ENCODE data around the gene DIRAS1.
"Not testable (repeated sequence)": the region's sequence is repeated elsewhere in the genome, so short reads cannot be mapped to it uniquely, and the experiment has no call there.

DIRAS1 gene

DNA sequence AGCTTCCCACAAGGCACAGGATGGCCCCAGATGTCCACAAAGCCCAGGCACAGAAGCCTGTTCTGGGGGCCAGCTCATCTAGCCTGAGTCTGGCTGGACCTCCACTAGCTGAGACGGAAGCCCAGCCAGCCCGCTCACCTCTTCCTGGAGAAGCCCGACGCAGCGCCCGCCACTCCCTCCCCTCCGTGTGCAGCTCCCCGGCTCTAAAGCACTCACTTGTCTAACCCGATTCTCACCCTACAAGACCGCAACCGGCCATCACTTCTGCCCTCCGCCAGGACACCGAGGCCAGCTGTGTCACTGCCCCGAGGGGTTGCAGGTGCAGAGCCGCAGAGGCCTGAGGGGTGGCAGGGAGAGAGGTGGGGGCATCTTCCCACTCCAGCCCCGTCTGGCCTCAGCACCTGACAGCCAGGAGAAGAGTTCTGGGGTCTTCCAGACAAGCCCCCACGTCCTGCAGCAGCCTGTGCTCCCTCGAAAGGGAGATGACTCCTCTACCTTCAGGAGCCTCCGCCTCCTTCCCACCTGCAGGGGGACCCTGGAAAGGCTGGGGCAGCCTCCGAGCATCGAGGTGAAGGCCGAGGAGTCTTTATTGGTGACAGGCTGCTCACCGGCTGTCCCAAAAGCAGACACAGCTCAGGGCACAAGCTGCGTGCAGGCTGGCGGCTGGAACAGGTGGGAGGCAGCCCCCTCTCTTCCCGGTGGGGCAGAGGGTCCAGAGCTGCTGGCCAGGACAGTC lies 5.9 kb upstream of the DIRAS1 start:
- DNase-seq (ENCODE audit: low spot score) = no peak

DNA sequence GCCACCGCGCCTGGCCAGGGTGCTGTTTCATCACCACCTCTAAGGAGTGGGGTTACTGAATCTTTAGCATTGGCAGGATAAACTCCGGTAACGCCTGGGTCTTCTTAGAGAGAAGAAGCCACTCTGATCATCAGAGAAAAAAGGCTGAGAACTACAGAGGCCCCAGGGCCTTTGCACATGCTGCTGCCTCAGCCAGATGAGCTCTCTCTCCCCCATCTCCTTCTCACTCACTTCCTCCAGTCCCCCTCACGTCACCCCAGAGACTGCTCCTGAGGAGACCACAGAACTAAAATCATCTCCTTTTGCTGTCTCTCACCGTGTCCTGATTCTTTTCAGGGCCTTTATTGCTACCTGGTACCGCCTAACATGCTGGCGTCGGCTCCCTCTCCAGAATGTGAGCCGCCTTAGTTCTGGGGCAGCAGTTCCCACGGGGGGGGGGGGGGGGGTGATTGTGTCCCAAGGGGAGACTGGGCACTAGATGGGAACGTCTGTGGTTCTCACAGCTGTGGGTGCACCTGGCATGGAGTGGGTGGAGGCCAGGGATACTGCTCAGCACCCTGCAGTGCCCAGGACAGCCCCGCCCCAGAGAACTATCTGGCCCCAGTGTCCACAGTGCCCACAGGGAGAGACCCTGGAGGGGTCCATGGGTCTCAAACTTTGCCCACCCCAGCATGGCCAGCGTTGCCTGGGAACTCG lies 5.1 kb upstream of the DIRAS1 start:
- no peak for DNase-seq (ENCODE audit: low spot score)

DNA sequence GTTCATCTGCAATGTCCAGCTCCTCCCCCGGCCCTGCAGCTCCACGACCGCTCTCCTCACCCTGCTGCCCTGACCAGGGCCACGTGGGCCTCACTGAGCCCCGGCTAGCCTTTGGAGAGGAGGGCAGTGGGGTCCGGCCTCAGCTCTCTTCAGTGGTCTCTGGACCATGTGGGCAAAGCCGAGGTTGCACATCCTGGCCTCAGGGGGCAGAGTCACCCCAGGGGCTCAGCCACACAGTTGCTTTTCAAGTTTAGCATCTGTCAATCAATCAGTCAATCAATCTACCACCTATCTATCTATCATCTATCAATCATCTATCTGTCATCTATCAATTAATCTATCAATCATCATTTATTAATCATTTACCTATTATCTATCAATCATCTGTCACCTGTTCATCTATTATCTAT lies 3.0 kb upstream of the DIRAS1 start:
- DNase-seq (ENCODE audit: low spot score) = no peak

DNA sequence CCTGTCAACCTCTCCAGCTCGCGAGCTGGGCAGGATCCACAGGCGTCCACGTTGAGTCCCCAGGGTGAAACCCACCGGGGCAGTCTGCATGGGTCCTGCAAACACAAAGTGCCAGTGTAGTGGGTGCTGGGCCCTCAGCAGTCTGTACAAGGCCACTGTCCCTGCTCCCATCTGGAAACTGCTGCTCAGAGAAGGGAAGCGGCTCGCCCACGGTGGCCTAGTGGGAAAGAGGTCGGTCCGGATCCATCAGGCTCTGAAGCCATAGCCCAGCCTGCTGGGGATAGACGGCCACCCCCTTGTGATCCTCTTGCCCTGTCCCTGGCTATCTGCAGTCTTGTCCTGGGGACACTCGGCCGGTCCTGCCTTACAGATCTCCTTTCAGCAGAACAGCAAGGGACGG lies 2.6 kb upstream of the DIRAS1 start:
- DNase-seq (ENCODE audit: low spot score) = no peak

DNA sequence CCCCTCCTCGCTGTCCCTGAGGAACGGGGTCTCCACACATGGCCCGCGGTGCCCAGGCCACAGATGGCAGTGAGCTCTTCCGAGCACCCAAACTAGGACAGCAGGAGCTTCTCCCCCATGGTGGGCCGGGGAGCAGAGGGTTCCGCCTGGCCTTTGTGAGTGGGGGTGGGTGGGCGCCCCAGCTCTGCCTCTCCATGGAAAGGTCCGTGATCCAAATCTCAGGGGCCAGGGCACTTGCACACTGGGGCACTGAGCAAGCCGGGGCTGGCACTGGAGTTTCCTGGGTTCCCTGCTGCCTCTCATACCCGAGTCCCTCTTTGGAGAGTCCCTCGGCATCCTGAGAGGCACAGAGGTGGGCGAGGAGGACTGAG lies 2.2 kb upstream of the DIRAS1 start:
- no peak for DNase-seq (ENCODE audit: low spot score)

DNA sequence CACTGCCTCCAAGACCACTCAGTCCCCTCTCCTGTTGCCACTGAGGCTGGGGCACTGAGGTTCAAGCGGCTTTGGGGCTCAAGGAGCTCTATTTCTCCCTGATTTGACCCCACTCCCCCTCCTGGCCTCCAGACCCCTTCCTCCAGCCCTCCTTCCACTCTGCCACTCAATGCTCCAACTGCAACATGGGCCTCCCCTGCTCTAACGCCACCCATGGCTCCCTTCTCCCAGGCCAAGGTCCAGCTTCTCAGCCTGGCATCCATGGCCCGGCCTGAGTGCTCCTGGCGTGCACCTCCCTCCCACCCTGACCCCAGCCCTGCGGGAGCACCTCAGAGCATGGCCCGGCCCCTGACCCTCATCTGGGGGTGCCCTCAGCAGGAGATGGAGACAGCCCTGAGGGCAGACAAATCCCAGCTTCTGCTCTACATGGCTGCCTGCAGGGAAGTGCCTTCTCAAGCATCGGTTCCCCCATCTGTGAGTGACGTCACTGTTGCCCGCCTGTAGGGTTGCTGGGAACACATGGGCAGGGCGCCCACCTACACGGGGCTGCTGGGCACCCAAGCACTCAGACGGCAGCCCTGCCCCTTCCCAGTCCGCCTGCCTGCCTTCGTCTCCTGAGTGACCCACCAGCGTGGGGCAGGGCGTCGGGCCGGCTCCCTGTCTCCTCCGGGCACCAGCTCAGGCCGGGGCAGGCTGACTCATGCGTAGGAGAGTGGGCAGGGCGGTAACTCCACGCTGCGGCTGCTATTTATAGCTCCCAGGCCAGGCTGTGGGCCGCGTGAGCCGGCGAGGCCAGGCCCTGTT lies 1.6 kb upstream of the DIRAS1 start:
- peak; percentile 68 for DNase-seq (ENCODE audit: low spot score)

DNA sequence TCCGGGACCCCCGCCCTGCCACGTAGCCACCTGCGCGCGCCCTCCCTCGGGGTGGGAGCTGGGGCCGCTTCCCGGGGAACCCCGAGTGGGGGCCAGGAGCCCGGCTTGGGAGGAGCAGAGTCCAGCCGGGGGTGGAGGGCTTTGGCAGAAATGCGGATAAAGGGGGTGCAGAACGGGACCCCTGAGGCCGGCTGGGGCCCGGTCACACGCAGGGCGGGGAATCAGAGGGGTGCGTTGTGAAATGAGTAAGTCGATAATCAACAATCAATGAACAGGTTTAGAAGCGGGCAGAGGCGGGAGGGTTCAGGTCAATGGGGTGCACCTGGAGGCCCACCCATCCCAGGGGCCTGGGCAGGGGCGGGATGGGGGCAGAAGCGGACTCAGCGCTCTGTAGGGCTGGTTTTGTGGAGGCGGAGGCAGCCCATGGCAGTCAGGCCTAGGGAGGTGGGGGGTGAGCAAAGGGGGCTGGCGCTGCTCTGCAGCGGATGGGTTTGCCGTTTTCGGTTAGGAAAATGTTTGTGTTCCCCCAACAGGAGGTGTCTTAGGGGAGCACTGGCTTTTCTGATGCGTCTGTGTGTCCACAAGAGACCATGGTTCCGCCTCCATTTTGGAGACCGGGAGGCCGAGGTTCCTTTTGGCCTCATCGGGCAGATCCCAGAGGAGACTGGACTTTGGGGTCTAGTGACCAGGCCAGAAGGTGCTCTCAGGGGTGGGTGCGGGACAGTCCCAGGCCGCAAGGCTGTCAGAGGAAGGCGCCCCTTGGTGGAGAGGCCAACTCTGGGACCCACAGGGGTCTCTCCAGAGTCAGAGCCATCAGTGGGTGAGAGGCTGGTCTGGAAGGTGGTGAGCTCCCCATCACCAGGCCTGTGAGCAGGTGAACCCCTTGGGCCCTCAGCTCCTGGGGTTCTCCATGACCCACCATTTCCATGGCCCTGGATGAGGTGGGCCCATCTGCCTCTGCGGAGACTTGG lies 683 bp upstream of the DIRAS1 start:
- DNase-seq (ENCODE audit: low spot score) = no peak

DNA sequence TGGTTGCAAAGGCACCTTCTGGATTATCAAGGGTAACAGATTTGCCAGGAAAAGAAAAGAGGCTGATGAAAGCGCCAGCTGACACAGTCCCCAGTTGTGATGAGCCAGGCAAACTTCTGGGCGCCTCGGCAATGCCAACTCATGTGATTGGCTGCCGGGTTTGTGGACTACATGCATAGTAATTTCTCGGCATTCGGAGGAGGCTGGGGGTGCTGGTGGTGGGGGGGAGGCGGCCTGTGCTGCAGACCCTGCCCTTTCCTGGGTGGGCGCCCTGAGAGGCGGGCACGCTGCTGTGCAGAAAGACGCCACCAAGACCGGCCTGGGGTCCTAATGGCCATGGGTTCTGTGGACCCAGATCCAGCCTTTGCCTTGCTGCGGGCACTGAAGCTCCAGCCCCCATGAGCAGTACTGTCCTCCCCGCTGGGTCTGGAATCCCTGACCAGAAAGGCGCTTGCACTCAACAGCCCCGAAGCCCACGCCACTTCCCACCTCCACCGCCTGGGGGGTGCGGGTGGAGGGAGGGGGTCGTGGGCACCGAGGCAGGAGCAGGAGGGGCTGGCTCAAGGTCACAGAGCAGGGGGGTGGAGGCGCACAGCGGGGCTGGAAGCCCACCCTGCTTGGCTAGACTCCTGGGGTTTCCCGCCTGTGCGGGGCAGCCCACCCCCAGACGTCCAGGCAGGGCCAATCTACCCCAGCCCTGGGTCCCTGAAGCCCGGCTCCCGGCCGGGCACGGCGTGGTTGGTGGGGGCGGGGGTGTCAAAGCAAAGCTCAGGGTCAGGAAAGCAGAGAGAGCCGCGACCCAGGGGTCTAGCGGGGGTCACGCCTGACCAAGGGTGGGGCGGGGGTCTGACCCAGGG lies 1.0 kb downstream of the DIRAS1 start:
- DNase-seq (ENCODE audit: low spot score) = peak; percentile 68

DNA sequence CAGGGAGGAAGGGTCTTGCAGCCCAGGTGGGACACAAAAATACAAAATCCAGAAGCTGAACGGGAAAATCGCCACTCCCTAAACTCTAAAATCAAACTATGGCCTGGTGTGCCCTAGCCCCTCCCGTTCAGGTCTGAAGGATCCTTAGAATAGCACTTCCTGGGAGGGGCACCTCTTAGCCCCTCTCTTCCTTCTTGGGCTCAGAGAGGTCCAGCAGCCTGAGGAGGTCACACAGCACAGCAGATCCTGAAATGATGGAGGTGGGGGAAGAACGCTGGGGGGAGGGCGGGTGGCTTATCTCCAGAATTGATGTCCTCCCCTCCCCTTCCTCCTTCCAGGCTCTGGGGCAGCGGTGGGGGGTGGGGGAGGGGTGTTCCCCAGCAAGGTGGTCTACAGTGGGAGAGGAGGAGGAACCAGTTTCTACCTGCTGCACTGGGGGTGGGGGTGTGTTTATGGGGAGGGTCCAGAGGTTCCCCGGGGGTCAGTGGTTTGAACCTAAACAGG lies 1.9 kb downstream of the DIRAS1 start:
- no peak for DNase-seq (ENCODE audit: low spot score)

DNA sequence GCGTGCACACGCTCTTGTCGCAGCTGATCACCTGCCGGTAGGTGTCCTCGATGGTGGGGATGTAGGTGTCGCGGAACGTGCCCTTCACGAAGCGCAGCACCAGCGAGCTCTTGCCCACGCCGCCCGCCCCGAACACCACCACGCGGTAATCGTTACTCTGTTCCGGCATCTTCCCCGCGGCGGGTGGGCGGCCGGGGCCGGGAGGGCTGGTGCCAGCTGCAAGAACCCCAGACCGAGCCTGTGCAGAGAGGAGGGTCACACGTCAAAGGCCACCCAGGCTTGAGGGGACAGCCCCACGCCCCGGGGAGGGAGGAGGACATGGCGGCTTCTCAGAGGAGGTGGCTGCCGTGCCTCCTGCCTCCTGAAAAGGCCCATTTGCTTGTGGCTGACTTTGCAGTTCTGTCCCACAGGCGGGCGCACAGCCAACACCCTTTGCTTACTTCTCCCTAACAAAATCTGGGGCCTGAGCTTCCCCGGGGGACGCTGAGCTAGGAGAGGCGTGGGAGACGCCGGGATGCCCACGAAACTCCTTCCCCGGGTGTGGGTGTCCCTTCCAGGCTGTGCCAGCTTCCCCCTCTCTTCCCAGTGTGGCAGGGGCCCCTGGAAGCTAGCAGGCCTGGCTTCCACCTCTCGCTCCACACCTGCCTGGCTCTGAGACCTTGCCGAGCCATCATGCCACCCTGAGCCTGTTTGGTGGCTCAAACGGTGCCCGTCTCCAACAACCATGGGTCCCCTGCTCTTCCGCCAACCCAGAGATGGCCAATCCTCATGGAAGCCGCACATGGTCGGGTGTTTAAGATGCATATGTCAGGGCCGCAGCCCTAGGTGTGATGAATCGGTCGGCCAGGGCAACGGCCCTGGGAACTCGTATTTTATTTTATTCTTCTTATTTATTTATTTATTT lies 3.3 kb downstream of the DIRAS1 start:
- no peak for DNase-seq (ENCODE audit: low spot score)

DNA sequence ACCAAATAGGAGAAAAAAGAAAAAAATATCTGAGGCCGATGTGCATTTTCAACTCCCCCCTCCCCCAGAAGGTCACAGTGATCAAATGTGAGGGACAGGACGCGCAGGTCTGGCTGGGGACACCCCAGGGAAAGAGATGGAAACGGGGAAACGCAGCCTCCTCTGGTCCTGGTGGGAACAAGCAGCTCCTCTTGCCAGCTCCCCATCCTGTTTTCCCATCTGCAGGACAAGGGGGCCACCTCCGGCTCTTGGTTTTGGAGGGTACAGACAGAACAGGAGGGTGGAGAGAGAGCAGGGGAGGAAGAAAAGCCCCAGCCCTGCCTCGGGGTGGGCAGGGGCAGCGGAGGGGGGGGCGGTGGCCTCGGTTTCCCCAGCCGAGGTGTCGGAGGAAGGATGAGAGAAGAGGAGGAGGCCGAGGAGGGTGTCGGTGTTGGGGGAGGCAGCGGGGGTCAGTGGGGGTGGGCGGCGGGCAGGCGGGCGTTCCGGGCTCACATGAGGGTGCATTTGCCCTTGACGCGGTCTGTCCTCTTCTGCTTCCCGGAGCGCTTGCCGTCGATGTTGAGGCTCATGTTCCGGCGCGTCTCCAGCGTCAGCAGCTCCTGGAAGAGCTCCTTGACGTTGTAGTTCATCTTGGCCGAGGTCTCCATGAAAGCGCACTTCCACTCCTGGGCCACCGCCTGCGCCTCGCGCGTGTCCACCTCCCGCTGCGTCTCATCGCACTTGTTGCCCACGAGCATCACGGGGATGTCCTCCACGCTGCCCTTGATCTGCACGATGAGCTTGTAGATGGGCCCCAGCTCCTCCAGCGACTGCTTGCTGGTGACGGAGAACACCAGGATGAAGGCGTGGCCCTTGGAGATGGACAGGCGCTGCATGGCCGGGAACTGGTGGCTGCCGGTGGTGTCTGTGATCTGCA lies 4.2 kb downstream of the DIRAS1 start:
- DNase-seq (ENCODE audit: low spot score) = no peak

DNA sequence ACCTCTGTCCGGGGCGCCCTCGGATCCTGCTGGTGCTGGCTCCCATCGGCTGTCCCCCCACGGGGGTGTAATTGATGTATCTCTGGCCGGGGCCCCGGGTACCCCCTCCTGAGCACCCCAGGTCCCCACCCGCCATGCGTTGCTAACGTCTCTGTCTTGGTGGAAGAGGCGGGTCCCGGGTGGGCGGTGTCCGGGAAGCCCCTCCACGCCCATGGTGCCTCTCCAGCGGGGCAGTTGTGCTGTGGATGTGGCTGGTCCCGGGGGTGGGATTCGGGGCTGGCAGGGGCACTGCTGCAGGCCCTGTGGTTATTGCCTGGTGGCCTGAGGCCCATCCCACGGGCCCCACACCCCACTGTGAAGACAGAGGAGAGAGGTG lies 4.9 kb downstream of the DIRAS1 start:
- DNase-seq (ENCODE audit: low spot score) = no peak

DNA sequence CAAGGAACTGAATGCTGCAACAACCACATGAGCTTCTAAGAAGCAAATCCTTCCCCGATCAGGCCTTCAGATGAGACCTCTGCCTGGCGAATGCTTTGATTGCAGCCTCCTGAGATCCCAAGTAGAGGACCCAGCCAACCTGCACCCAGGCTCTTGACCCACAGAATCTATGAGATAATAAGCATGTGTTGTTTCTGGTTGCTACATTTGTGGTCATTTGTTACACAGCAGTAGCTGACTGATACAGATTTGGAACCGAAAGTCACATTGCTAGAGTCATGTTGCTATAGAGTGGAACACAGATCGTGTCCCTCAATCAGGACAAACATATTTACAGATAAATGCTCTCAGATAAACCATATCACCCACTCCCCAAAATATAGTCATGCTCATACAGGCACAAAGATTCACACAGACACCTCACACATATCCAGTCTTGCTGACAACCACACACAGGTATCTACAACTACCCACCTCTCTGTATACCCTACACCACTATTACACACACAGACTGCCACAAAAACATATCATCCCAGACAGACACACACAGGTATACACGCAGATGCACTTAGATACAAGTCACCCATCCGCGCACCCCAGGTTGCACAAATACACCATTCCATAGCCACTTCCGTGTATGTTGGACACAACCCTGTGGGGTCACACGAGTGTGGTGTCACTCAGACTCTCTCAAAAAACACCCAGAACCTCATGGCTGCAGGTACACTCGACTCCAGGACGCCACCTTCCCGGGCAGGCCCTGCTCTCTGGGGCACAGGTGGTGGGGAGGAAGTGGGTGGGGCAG lies 5.5 kb downstream of the DIRAS1 start:
- DNase-seq (ENCODE audit: low spot score) = no peak

DNA sequence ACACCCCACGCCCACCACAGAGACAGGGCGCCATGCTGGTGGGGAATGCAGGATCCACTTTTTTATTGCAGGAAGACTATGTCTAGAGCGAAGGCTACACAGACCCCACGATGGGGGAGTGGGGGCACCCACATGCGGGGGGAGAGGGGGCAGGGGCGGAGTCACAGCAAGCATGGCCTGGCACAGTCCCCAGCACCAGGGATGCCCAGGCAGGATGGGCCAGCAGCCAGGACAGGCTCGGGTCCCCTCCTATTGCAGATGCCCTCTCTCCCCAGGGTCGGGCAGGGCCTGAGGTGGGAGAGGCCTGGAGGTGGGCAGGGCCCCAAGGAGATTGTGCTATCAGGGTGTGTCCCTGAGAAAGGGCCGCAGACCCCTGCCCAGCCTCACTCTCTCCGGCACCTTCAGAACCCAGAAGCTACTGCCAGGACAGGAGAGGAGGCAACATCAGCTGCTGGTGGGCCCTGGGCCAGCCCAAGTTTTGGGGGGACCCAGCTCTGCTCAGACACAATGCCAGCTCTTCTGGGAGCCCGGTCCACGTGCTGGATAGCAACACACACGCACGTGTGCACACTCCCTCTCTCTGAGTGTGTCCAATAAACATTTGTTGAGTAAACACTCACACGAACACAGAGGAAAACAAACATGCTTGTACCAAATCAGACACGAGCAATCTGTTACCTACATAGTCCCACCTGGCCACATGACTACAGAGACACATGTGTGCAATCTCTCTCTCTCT lies 6.5 kb downstream of the DIRAS1 start:
- DNase-seq (ENCODE audit: low spot score) = no peak

DNA sequence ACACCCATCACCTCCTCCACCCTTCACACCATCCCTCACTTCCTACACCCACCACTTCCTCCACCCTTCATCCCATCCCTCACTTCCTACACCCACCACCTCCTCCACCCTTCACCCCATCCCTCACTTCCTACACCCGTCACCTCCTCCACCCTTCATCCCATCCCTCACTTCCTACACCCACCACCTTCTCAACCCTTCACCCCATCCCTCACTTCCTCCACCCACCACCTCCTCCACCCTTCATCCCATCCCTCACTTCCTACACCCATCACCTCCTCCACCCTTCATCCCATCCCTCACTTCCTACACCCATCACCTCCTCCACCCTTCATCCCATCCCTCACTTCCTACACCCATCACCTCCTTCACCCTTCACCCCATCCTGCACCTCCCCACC lies 7.1 kb downstream of the DIRAS1 start:
- not testable (repeated sequence) for DNase-seq (ENCODE audit: low spot score)

DNA sequence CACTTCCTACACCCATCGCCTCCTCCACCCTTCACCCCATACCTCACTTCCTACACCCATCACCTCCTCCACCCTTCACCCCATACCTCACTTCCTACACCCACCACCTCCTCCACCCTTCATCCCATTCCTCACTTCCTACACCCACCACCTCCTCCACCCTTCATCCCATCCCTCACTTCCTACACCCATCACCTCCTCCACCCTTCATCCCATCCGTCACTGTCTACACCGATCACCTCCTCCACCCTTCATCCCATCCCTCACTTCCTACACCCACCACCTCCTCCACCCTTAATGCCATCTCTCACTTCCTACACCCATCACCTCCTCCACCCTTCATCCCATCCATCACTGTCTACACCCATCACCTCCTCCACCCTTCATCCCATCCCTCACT lies 8.0 kb downstream of the DIRAS1 start:
- not testable (repeated sequence) for DNase-seq (ENCODE audit: low spot score)

DNA sequence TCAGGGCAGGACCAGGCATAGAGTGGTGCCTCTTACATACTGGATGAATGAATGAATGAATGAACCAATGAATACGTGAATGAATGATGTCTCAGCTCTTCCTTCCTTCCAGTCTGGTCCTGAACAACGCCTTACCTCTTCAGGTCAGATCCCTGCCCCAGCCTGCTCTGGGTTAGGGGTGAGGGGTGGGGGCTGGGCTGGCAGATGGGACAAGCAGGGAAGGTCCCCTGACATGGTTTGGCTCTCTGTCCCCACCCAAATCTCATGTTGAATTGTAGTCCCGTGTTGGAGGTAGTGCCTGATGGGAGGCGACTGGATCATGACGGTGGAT lies 9.3 kb downstream of the DIRAS1 start:
- DNase-seq (ENCODE audit: low spot score) = no peak

Data from Ammon's horn (tissue), 1 donor.